Neural cell (in vitro differentiated cells): Measurements from ENCODE around the gene LDLRAD3. TPM values are rescaled to one million over a fixed set of nuclear protein-coding genes. Genes with fewer than 3 reads are reported as not detected.

ENCODE experiments used
- H2AFZ ChIP-seq: fragments of 200-600, 300-800 bp; sonication (generic), shearing (Covaris generic); 2 replicates; pipeline ENCODE4 v1.6.0; 2014; ENCODE audit warnings: low read depth, mild to moderate bottlenecking, antibody characterized with exemption, low read length, moderate library complexity
- H3F3A ChIP-seq: fragments of 200-600 bp; shearing (Covaris generic); 2 replicates; pipeline ENCODE4 v1.6.1; 2016; ENCODE audit warnings: mild to moderate bottlenecking, moderate library complexity, mixed read lengths, antibody characterized with exemption, low read length; ENCODE audit not compliant: insufficient read depth, poor library complexity, severe bottlenecking
- H3K27ac ChIP-seq: fragments of 200-600, 300-800 bp; sonication (generic), shearing (Covaris generic); 2 replicates; pipeline ENCODE4 v1.5.1; 2014; ENCODE audit warnings: mild to moderate bottlenecking, low read length, moderate library complexity
- H3K27me3 ChIP-seq: fragments of 300-800, 200-600 bp; sonication (generic), shearing (Covaris generic); 2 replicates; pipeline ENCODE4 v1.6.0; 2014; ENCODE audit warnings: mild to moderate bottlenecking, low read depth, low read length, moderate library complexity; ENCODE audit not compliant: insufficient read depth
- H3K36me3 ChIP-seq: fragments of 300-800, 200-600 bp; sonication (generic), shearing (Covaris generic); 2 replicates; pipeline ENCODE4 v1.5.1; 2014; ENCODE audit warnings: mild to moderate bottlenecking, antibody characterized with exemption, low read length, moderate library complexity; ENCODE audit not compliant: insufficient read depth
- H3K4me2 ChIP-seq: fragments of 300-800, 200-600 bp; sonication (generic), shearing (Covaris generic); 2 replicates; pipeline ENCODE4 v1.6.0; 2014; ENCODE audit warnings: mild to moderate bottlenecking, low read length
- H3K4me3 ChIP-seq: fragments of 300-800, 200-600 bp; sonication (generic), shearing (Covaris generic); 2 replicates; pipeline ENCODE4 v1.5.1; 2014; ENCODE audit warnings: mild to moderate bottlenecking, low read length, moderate library complexity
- H3K79me2 ChIP-seq: fragments of 200-600 bp; shearing (Covaris generic); replicated peaks from 2 replicates; pipeline ENCODE4 v1.6.0; 2014; ENCODE audit warnings: mild to moderate bottlenecking, low read length, moderate library complexity; ENCODE audit not compliant: insufficient read depth
- H3K9ac ChIP-seq: fragments of 300-800, 200-600 bp; sonication (generic), shearing (Covaris generic); 2 replicates; pipeline ENCODE4 v1.6.1; 2016; ENCODE audit warnings: mild to moderate bottlenecking, low read length, mixed read lengths
- H3K9me2 ChIP-seq: fragments of 200-600 bp; shearing (Covaris generic); 2 replicates; pipeline ENCODE4 v1.6.1; 2016; ENCODE audit warnings: mild to moderate bottlenecking, low read length, mixed read lengths; ENCODE audit not compliant: insufficient read depth
- H3K9me3 ChIP-seq: fragments of 200-600, 300-800 bp; sonication (generic), shearing (Covaris generic); 2 replicates; pipeline ENCODE4 v1.6.1; 2016; ENCODE audit warnings: mild to moderate bottlenecking, mixed run types, low read length, moderate library complexity, mixed read lengths
- H4K20me1 ChIP-seq: fragments of 200-600 bp; shearing (Covaris generic); 2 replicates; pipeline ENCODE4 v1.6.1; 2016; ENCODE audit warnings: mild to moderate bottlenecking, mixed run types; ENCODE audit not compliant: insufficient read depth
- EP300 ChIP-seq: fragments of 450-650 bp; conservative IDR thresholded peaks from 2 replicates; pipeline ENCODE4 v1.6.1; 2014; ENCODE audit warnings: antibody characterized with exemption, mild to moderate bottlenecking, moderate library complexity; ENCODE audit not compliant: poor library complexity, severe bottlenecking
- EZH2 ChIP-seq: fragments of 200-600, 300-800 bp; shearing (Covaris generic), sonication (generic); IDR thresholded peaks from 2 replicates; pipeline ENCODE4 v1.6.1; 2014; ENCODE audit warnings: antibody characterized with exemption, low read length, borderline replicate concordance, mild to moderate bottlenecking; ENCODE audit not compliant: insufficient read depth, poor library complexity, severe bottlenecking
- MXI1 ChIP-seq: fragments of 450-650 bp; conservative IDR thresholded peaks from 2 replicates; pipeline ENCODE4 v1.6.1; 2014; ENCODE audit warnings: antibody characterized with exemption, mild to moderate bottlenecking; ENCODE audit not compliant: poor library complexity, severe bottlenecking
- POLR2AphosphoS5 ChIP-seq: IDR thresholded peaks from 2 replicates; pipeline ENCODE4 v1.6.1; 2012
- RAD21 ChIP-seq: fragments of 450-650 bp; conservative IDR thresholded peaks from 2 replicates; pipeline ENCODE4 v1.6.1; 2014; ENCODE audit warnings: antibody characterized with exemption, mild to moderate bottlenecking, moderate library complexity
- REST ChIP-seq: IDR thresholded peaks from 2 replicates; pipeline ENCODE4 v1.6.1; 2012; ENCODE audit warnings: borderline replicate concordance
- SMC3 ChIP-seq: fragments of 450-650 bp; conservative IDR thresholded peaks from 2 replicates; pipeline ENCODE4 v1.6.1; 2014; ENCODE audit warnings: antibody characterized with exemption, mild to moderate bottlenecking, moderate library complexity; ENCODE audit not compliant: poor library complexity
- TAF1 ChIP-seq: IDR thresholded peaks from 2 replicates; pipeline ENCODE4 v1.6.1; 2012; ENCODE audit warnings: low read depth
- polyA plus RNA-seq: library from polyadenylated mRNA; depleted of rRNA; stranded (reverse); fragments of >200 nt; gene quantifications from 2 replicates; pipeline ENCODE4 v1.2.3, GENCODE V29; 2014
- TF ChIP-seq, protein P1 (sequence below): fragments of 450-650 bp; IDR thresholded peaks from 2 replicates; pipeline ENCODE4 v1.5.1; 2014; ENCODE audit warnings: antibody characterized with exemption, mild to moderate bottlenecking, moderate library complexity; ENCODE audit not compliant: poor library complexity, severe bottlenecking

Gene LDLRAD3
- polyA plus RNA-seq, 1 donor from 2014 or later, result 3.5 TPM

- no peaks in the 10 kb centered on the region for H4K20me1 ChIP-seq
- no peak overlapping the region for H2AFZ ChIP-seq
Measured at GRCh38 chr11:35945137-35945518, 1.3 kb downstream of the LDLRAD3 start.

GRCh38 chr11:35946766-35947165 lies 2.9 kb downstream of the LDLRAD3 start:
- peaks cover 9% of the 10 kb centered on the region for H3K79me2 ChIP-seq
- H3K27me3 ChIP-seq, result no peaks in the 10 kb centered on the region
- no peaks in the 10 kb centered on the region for H3K36me3 ChIP-seq
- H3K9me2 ChIP-seq, result no peaks in the 10 kb centered on the region
- no peaks in the 10 kb centered on the region for H4K20me1 ChIP-seq
- H3K9ac ChIP-seq, result no peak overlapping the region
- no peak overlapping the region for H2AFZ ChIP-seq
- H3F3A ChIP-seq, result no peaks in the 10 kb centered on the region
- no peaks in the 10 kb centered on the region for H3K9me3 ChIP-seq
- no peak overlapping the region for H3K4me2 ChIP-seq
- TF ChIP-seq REST, result no peak
- no peak for TF ChIP-seq EZH2
- TF ChIP-seq TAF1, result no peak
- TF ChIP-seq SMC3, result no peak
- no peak for TF ChIP-seq MXI1
- TF ChIP-seq RAD21, result no peak
- TF ChIP-seq EP300, result no peak
- TF ChIP-seq, protein P1, sequence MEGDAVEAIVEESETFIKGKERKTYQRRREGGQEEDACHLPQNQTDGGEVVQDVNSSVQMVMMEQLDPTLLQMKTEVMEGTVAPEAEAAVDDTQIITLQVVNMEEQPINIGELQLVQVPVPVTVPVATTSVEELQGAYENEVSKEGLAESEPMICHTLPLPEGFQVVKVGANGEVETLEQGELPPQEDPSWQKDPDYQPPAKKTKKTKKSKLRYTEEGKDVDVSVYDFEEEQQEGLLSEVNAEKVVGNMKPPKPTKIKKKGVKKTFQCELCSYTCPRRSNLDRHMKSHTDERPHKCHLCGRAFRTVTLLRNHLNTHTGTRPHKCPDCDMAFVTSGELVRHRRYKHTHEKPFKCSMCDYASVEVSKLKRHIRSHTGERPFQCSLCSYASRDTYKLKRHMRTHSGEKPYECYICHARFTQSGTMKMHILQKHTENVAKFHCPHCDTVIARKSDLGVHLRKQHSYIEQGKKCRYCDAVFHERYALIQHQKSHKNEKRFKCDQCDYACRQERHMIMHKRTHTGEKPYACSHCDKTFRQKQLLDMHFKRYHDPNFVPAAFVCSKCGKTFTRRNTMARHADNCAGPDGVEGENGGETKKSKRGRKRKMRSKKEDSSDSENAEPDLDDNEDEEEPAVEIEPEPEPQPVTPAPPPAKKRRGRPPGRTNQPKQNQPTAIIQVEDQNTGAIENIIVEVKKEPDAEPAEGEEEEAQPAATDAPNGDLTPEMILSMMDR, result no peak
- no peak for TF ChIP-seq POLR2AphosphoS5
- H3K27ac ChIP-seq, result no peak overlapping the region
- H3K4me3 ChIP-seq, result no peak overlapping the region

More at GRCh38 chr11:35945137-35945518, 1.3 kb downstream of the LDLRAD3 start:
- Histone ChIP-seq H3K9me3 (no peaks in the 10 kb centered on the region), H3K79me2 (peaks cover 9% of the 10 kb centered on the region), H3K27ac (no peak overlapping the region), H3F3A (no peaks in the 10 kb centered on the region), H3K4me2 (peak overlapping the region; percentile 86), H3K9me2 (no peaks in the 10 kb centered on the region), H3K27me3 (no peaks in the 10 kb centered on the region), H3K9ac (peak overlapping the region; percentile 65), H3K4me3 (peak overlapping the region; percentile 76), H3K36me3 (no peaks in the 10 kb centered on the region)
- TF ChIP-seq EP300, result no peak
- no peak for TF ChIP-seq MXI1
- no peak for TF ChIP-seq REST
